Cardiac muscle cell (in vitro differentiated cells and primary cell): Measurements from ENCODE around the gene ESF1. TPM values are rescaled to one million over a fixed set of nuclear protein-coding genes. Genes with fewer than 3 reads are reported as not detected.
"Not testable (repeated sequence)": the region's sequence is repeated elsewhere in the genome, so short reads cannot be mapped to it uniquely, and the experiment has no call there.

Experiments used
- DNase-seq, 2 donors: peaks; one replicate each; pipeline versions ENCODE4 v3.0.0 to v3.0.0-alpha.2; 2010 to 2017; ENCODE audit warnings: low read depth in 1 of 2, low spot score in 1 of 2
- H3K27ac ChIP-seq: fragments of 200-600 bp; sonication (generic); 2 replicates; pipeline ENCODE4 v1.5.1; 2016
- H3K27me3 ChIP-seq: fragments of 200-600 bp; sonication (generic); 2 replicates; pipeline ENCODE4 v1.6.0; 2016; ENCODE audit warnings: control low read depth
- H3K36me3 ChIP-seq: fragments of 200-600 bp; sonication (generic); 2 replicates; pipeline ENCODE4 v1.5.1; 2016; ENCODE audit warnings: control low read depth
- H3K4me1 ChIP-seq: fragments of 200-600 bp; sonication (generic); 2 replicates; pipeline ENCODE4 v1.8.1; 2017; ENCODE audit warnings: low read depth, mild to moderate bottlenecking, mixed run types
- H3K4me3 ChIP-seq: fragments of 200-600 bp; sonication (generic); 2 replicates; pipeline ENCODE4 v1.5.1; 2016; ENCODE audit warnings: mild to moderate bottlenecking
- H3K9me3 ChIP-seq: fragments of 200-600 bp; sonication (generic); 2 replicates; pipeline ENCODE4 v1.5.1; 2017; ENCODE audit warnings: low read depth, mild to moderate bottlenecking, control low read depth
- CTCF ChIP-seq: IDR thresholded peaks from 2 replicates; pipeline ENCODE4 v1.5.1; 2012; ENCODE audit warnings: low read depth, mild to moderate bottlenecking, low read length
- polyA plus RNA-seq: library from polyadenylated mRNA; unstranded; fragments of >200 nt; fragmentation: Nextera tagmentation; extraction: Ambion mirVana; gene quantifications from 2 replicates; pipeline ENCODE4 v1.2.1, GENCODE V29; 2016
- total RNA-seq: library from RNA; depleted of rRNA; stranded (reverse); fragments of >200 nt; gene quantifications from 2 replicates; pipeline ENCODE4 v1.2.3, GENCODE V29; 2016

Gene ESF1
- total and polyA plus RNA-seq, 2 experiments from 2014 or later = 9.2 to 16.6 TPM

DNA sequence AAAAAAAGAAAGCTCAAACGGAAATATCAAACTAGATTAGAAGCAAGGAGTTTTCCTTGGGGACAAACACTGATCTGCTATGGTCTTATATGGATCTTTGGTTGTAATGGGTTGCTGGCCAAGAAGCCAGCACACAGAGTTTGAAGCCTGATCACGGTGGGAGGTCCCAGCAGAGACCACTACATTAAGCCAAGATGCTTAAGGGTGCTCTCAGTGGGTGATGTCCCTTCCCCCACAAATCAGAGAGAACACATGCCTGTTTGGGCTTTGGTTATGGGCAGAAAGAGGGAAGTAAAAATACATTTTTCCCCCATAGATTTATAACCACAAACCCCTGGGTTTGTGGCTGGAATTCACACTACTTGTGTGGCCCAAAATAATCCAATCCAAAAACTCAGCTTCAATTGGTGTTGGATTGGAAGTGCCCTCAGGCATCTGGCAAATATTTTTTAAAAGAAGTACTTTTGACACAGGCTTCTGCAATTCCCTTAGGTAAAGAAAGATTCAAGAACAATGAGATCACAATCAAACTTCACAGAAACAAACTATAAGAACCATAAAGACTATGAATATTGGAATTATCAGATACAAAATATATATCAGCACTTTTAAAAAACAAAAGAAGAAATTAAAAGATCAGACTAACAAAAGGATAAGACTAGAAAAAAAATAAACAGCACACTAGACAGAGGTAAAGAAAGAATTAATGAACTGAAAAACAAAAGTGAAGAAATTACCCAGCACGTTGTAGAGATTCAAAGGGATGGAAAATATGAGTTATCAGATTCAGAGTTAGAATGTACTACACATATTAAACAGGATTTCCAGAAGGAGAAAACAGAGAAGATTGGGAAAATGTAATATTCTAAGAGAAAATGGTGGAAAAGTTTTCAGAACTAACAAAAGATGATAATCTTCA is 44.7 kb downstream of the ESF1 start:
- Histone ChIP-seq H3K27me3 (no peaks in the 10 kb centered on the region), H3K4me3 (no peak overlapping the region), H3K27ac (no peak overlapping the region), H3K36me3 (peaks cover 19% of the 10 kb centered on the region), H3K9me3 (no peaks in the 10 kb centered on the region), H3K4me1 (no peaks in the 10 kb centered on the region)
- peak in 1 of 2 donors; percentile 71 for DNase-seq
- TF ChIP-seq CTCF = no peak

DNA sequence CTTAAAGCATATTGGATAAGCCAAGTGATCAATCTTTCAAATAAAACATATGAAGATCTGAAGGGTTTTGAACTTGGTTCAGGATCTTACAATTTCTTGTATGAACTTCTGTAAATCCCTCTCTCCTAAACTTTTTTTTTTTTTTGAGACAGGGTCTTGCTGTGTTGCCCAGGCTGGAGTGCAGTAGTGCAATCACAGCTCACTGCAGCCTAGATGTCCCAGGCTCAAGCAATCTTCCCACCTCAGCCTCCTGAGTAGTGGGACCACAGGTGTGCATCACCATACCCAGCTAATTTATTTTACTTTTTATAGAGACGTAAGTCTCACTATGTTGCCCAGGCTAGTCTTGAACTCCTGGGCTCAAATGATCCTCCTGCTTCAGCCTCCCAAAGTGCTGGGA is 46.5 kb downstream of the ESF1 start:
- not testable (repeated sequence) for DNase-seq, H3K4me3 ChIP-seq, H3K27ac ChIP-seq, H3K9me3 ChIP-seq, H3K27me3 ChIP-seq, H3K4me1 ChIP-seq
- H3K36me3 ChIP-seq = peaks cover 28% of the 10 kb centered on the region

- no peak for TF ChIP-seq CTCF
- no peak overlapping the region for H3K27ac ChIP-seq
- H3K36me3 ChIP-seq = peaks cover 27% of the 10 kb centered on the region
Observed at GRCh38 chr20:13736436-13737191, 48.1 kb downstream of the ESF1 start.

GRCh38 chr20:13735826-13736225 is 48.9 kb downstream of the ESF1 start:
- Histone ChIP-seq H3K27me3 (no peaks in the 10 kb centered on the region), H3K4me1 (no peaks in the 10 kb centered on the region), H3K4me3 (no peak overlapping the region), H3K9me3 (no peaks in the 10 kb centered on the region), H3K36me3 (peaks cover 23% of the 10 kb centered on the region), H3K27ac (no peak overlapping the region)
- TF ChIP-seq CTCF = no peak
- no peak for DNase-seq

More at GRCh38 chr20:13736436-13737191, 48.1 kb downstream of the ESF1 start:
- DNase-seq = peak in 1 of 2 donors; percentile 89
- H3K4me1 ChIP-seq = no peaks in the 10 kb centered on the region
- no peaks in the 10 kb centered on the region for H3K9me3 ChIP-seq
- H3K4me3 ChIP-seq = no peak overlapping the region
- H3K27me3 ChIP-seq = no peaks in the 10 kb centered on the region

GRCh38 chr20:13723011-13723410 is 61.7 kb downstream of the ESF1 start:
- peak in 1 of 2 donors; percentile 26 for DNase-seq
- Histone ChIP-seq H3K27me3 (no peaks in the 10 kb centered on the region), H3K9me3 (no peaks in the 10 kb centered on the region), H3K4me3 (no peak overlapping the region), H3K36me3 (peaks cover 13% of the 10 kb centered on the region), H3K27ac (no peak overlapping the region), H3K4me1 (no peaks in the 10 kb centered on the region)
- TF ChIP-seq CTCF = no peak

DNA sequence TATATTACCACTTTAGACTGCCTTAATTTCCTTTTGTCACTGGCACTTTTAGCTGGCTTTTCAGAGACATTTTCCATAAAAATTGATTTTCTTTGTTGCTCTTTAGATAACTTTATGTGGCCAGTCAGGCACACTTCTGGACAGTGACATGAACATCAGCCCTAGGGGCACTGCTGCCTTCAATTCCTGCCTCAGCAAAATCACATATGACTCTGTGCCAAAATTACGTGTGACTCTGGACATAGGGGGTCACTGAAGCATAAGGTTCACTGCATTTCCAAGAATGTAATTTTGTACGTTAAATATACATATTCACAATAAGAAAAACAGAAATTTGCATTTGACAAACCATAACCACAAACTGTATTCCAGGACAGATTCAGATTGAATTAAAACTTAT is 66.5 kb downstream of the ESF1 start:
- no peaks in the 10 kb centered on the region for H3K4me1 ChIP-seq
- no peaks in the 10 kb centered on the region for H3K9me3 ChIP-seq
- H3K27me3 ChIP-seq = no peaks in the 10 kb centered on the region
- DNase-seq = no peak
- TF ChIP-seq CTCF = no peak
- no peak overlapping the region for H3K27ac ChIP-seq
- H3K36me3 ChIP-seq = peaks cover 28% of the 10 kb centered on the region
- H3K4me3 ChIP-seq = no peak overlapping the region
